GM20000 (cell line): ENCODE data around the gene APMAP.

ENCODE experiments used
- DNase-seq: peaks from one replicate; pipeline ENCODE4 v3.0.0; 2012; ENCODE audit warnings: low spot score
- CTCF ChIP-seq: IDR thresholded peaks from 2 replicates; pipeline ENCODE4 v1.5.1; 2012; ENCODE audit warnings: mild to moderate bottlenecking, control low read depth; ENCODE audit errors: extremely low read depth, missing control alignments

The APMAP gene

GRCh38 chr20:24992487-24993205 is at the start of gene APMAP:
TSS of gene APMAP (minus strand) at chr20:24992751. CDS start at chr20:24992688, 63 bp downstream.
- DNase-seq: peak; percentile 95
- TF ChIP-seq CTCF: no peak

GRCh38 chr20:25041813-25042530 is 49.4 kb upstream of the APMAP start:
- DNase-seq: no peak
- TF ChIP-seq CTCF: no peak

- no peak for DNase-seq
- TF ChIP-seq CTCF: no peak
Measured at GRCh38 chr20:25040438-25040831, 47.9 kb upstream of the APMAP start.

- no peak for TF ChIP-seq CTCF
- no peak for DNase-seq
Measured at GRCh38 chr20:25039697-25040437, 47.3 kb upstream of the APMAP start.

GRCh38 chr20:25038591-25039015 is 46.1 kb upstream of the APMAP start:
- TF ChIP-seq CTCF: no peak
- DNase-seq: no peak

GRCh38 chr20:25038103-25038410 is 45.5 kb upstream of the APMAP start:
- TF ChIP-seq CTCF: no peak

More at GRCh38 chr20:25038103-25038410, 45.5 kb upstream of the APMAP start:
- DNase-seq: no peak
